ENCODE results near the gene RHOC.

RHOC gene

GRCh38 chr1:112675728-112676381 is 31.1 kb downstream of the RHOC start:
- TF ChIP-seq MYNN (tag by site-specific recombination; IDR thresholded peaks at IDR 0.05; ENCODE audit: borderline replicate concordance) (peak; percentile 95), TRIM28 (IDR thresholded peaks at IDR 0.05; ENCODE audit: borderline replicate concordance, low read length) (0 out of 2 replicates have a peak, but pooled peaks have one; percentile 26), ZNF571 (tag by site-specific recombination; IDR thresholded peaks at IDR 0.05) (no peak), SCRT2 (tag by site-specific recombination; IDR thresholded peaks at IDR 0.05) (peak; percentile 68), ZNF341 (tag by site-specific recombination; IDR thresholded peaks at IDR 0.05; ENCODE audit: low read depth) (no peak), ZNF132 (tag by site-specific recombination; IDR thresholded peaks at IDR 0.05; ENCODE audit: borderline replicate concordance) (no peak), RBAK (tag by site-specific recombination; IDR thresholded peaks at IDR 0.05) (no peak), ZNF623 (tag by site-specific recombination; IDR thresholded peaks at IDR 0.05) (no peak), ZNF792 (tag by site-specific recombination; IDR thresholded peaks at IDR 0.05) (no peak), HOXC10 (CRISPR knock-in tag; IDR thresholded peaks at IDR 0.05) (no peak), PRDM1 (tag by site-specific recombination; IDR thresholded peaks at IDR 0.05) (0 out of 2 replicates have a peak, but pooled peaks have one; percentile 26)
- TF ChIP-seq, protein P1, sequence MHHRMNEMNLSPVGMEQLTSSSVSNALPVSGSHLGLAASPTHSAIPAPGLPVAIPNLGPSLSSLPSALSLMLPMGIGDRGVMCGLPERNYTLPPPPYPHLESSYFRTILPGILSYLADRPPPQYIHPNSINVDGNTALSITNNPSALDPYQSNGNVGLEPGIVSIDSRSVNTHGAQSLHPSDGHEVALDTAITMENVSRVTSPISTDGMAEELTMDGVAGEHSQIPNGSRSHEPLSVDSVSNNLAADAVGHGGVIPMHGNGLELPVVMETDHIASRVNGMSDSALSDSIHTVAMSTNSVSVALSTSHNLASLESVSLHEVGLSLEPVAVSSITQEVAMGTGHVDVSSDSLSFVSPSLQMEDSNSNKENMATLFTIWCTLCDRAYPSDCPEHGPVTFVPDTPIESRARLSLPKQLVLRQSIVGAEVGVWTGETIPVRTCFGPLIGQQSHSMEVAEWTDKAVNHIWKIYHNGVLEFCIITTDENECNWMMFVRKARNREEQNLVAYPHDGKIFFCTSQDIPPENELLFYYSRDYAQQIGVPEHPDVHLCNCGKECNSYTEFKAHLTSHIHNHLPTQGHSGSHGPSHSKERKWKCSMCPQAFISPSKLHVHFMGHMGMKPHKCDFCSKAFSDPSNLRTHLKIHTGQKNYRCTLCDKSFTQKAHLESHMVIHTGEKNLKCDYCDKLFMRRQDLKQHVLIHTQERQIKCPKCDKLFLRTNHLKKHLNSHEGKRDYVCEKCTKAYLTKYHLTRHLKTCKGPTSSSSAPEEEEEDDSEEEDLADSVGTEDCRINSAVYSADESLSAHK (tag by site-specific recombination; IDR thresholded peaks at IDR 0.05): no peak
- TF ChIP-seq, protein P2, sequence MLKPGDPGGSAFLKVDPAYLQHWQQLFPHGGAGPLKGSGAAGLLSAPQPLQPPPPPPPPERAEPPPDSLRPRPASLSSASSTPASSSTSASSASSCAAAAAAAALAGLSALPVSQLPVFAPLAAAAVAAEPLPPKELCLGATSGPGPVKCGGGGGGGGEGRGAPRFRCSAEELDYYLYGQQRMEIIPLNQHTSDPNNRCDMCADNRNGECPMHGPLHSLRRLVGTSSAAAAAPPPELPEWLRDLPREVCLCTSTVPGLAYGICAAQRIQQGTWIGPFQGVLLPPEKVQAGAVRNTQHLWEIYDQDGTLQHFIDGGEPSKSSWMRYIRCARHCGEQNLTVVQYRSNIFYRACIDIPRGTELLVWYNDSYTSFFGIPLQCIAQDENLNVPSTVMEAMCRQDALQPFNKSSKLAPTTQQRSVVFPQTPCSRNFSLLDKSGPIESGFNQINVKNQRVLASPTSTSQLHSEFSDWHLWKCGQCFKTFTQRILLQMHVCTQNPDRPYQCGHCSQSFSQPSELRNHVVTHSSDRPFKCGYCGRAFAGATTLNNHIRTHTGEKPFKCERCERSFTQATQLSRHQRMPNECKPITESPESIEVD (tag by site-specific recombination; IDR thresholded peaks at IDR 0.05): no peak
- TF ChIP-seq, protein P3, sequence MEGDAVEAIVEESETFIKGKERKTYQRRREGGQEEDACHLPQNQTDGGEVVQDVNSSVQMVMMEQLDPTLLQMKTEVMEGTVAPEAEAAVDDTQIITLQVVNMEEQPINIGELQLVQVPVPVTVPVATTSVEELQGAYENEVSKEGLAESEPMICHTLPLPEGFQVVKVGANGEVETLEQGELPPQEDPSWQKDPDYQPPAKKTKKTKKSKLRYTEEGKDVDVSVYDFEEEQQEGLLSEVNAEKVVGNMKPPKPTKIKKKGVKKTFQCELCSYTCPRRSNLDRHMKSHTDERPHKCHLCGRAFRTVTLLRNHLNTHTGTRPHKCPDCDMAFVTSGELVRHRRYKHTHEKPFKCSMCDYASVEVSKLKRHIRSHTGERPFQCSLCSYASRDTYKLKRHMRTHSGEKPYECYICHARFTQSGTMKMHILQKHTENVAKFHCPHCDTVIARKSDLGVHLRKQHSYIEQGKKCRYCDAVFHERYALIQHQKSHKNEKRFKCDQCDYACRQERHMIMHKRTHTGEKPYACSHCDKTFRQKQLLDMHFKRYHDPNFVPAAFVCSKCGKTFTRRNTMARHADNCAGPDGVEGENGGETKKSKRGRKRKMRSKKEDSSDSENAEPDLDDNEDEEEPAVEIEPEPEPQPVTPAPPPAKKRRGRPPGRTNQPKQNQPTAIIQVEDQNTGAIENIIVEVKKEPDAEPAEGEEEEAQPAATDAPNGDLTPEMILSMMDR (tag by site-specific recombination; IDR thresholded peaks at IDR 0.05): no peak
- Histone ChIP-seq H3K36me3 (ENCODE audit: control insufficient read depth in 2 of 2, insufficient read depth in 1 of 2, low read length in 2 of 2) (peaks cover 0 to 34% of the 10 kb centered on the region in 2 experiments; a peak in 1 of 3 replicates), H3K4me1 (ENCODE audit: control insufficient read depth, insufficient read depth, low read length) (peaks cover 5% of the 10 kb centered on the region; the same call in 1 of the 2 replicates), H3K9me3 (ENCODE audit: control insufficient read depth, insufficient read depth, low read depth, low read length) (no peaks in the 10 kb centered on the region), H3K4me3 (ENCODE audit: low read depth, low read length) (peak overlapping the region; percentile 80), H3K27ac (ENCODE audit: extremely low read depth, low read depth, low read length) (peak overlapping the region; percentile 85; the same call in 1 of the 2 replicates)
- ChIA-PET POLR2A (interaction anchor here (0.5 to 6.0 kb wide), 6 partner anchors 17 to 285 kb away, joined by 3 to 91 read pairs (median 8); partner anchors contain the start of genes CTTNBP2NL and PPM1J), CTCF (interaction anchor here (0.7 to 1.9 kb wide), 5 partner anchors 12 to 152 kb away, joined by 3 to 11 read pairs (median 4); no protein-coding TSS in a partner anchor)

DNA sequence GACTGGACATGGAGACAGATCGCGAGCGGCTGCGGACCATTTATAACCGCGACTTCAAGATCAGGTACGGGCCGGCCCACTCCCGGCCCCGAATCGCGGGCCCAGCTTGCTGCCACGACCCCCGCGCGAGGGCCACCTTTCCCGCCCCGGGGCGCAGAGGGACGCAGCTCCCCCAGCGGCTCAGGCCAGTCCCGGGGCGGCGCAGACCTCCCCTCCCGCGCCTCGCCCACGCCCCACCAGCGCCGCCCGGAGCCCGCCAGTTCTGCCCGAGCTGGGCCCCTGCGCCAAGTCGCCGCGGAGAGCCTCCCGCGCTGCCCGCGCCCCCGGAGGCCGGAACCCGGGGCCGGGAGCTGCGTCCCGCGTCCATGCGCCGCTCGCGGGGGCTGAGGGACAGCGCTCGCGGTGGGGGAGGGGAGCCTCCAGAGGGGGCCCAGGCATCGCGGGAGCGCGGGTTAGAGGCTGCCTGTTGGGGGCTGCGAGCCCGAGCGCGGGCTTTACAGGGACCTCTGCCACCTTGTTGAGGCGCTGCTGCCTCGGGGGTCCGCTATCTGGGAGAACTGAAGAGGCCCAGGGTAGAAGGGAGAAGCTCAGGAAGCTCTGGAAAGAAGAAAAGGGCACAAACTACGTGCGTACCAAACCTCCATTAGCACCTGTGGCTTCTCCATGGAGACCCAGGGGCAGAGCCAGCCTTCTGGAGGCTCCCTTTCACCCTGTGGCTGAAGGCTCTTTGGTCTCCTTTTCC is 31.8 kb downstream of the RHOC start:
- CTCF ChIA-PET: interaction anchor here (0.6 to 2.6 kb wide), 12 partner anchors 13 to 173 kb away, joined by 3 to 12 read pairs (median 5); no protein-coding TSS in a partner anchor
- H3K4me1 ChIP-seq (ENCODE audit: control insufficient read depth, insufficient read depth, low read length): peaks cover 5% of the 10 kb centered on the region; the same call in 1 of the 2 replicates
- POLR2A ChIA-PET: interaction anchor here (0.5 to 6.0 kb wide), 21 partner anchors 10 to 393 kb away, joined by 3 to 91 read pairs (median 5); partner anchors contain the start of genes CAPZA1, CTTNBP2NL, PPM1J and RHOC
- H3K9me3 ChIP-seq (ENCODE audit: control insufficient read depth, insufficient read depth, low read depth, low read length): no peaks in the 10 kb centered on the region
- H3K27ac ChIP-seq (ENCODE audit: extremely low read depth, low read depth, low read length): peak overlapping the region; percentile 85
- H3K36me3 ChIP-seq (ENCODE audit: control insufficient read depth in 2 of 2, insufficient read depth in 1 of 2, low read length in 2 of 2): peaks cover 0 to 41% of the 10 kb centered on the region in 2 experiments; a peak in 1 of 3 replicates
- peak overlapping the region; percentile 80 for H3K4me3 ChIP-seq (ENCODE audit: low read depth, low read length)
- TF ChIP-seq, protein P3 (tag by site-specific recombination; IDR thresholded peaks at IDR 0.05): peak; percentile 39; the same call in 1 of the 2 replicates
- TF ChIP-seq ZNF530 (tag by site-specific recombination; IDR thresholded peaks at IDR 0.05; ENCODE audit: low read depth) (no peak), ZNF473 (tag by site-specific recombination; IDR thresholded peaks at IDR 0.05) (no peak), EGR2 (tag by site-specific recombination; IDR thresholded peaks at IDR 0.05; ENCODE audit: low read depth) (0 out of 2 replicates have a peak, but pooled peaks have one; percentile 7), ZEB2 (tag by site-specific recombination; IDR thresholded peaks at IDR 0.05) (no peak), ZNF23 (tag by site-specific recombination; IDR thresholded peaks at IDR 0.05; ENCODE audit: borderline replicate concordance) (no peak), KLF17 (tag by site-specific recombination; IDR thresholded peaks at IDR 0.05) (no peak), ZNF350 (tag by site-specific recombination; IDR thresholded peaks at IDR 0.05) (no peak), ZFHX2 (tag by site-specific recombination; conservative IDR thresholded peaks at IDR 0.05) (peak; percentile 81), ZBTB7A (tag by site-specific recombination; IDR thresholded peaks at IDR 0.05; ENCODE audit: low read depth) (0 out of 2 replicates have a peak, but pooled peaks have one; percentile 19)

Measured in HEK293 (cell line).